ENCODE measurements around the gene TECTB.

The TECTB gene

DNA sequence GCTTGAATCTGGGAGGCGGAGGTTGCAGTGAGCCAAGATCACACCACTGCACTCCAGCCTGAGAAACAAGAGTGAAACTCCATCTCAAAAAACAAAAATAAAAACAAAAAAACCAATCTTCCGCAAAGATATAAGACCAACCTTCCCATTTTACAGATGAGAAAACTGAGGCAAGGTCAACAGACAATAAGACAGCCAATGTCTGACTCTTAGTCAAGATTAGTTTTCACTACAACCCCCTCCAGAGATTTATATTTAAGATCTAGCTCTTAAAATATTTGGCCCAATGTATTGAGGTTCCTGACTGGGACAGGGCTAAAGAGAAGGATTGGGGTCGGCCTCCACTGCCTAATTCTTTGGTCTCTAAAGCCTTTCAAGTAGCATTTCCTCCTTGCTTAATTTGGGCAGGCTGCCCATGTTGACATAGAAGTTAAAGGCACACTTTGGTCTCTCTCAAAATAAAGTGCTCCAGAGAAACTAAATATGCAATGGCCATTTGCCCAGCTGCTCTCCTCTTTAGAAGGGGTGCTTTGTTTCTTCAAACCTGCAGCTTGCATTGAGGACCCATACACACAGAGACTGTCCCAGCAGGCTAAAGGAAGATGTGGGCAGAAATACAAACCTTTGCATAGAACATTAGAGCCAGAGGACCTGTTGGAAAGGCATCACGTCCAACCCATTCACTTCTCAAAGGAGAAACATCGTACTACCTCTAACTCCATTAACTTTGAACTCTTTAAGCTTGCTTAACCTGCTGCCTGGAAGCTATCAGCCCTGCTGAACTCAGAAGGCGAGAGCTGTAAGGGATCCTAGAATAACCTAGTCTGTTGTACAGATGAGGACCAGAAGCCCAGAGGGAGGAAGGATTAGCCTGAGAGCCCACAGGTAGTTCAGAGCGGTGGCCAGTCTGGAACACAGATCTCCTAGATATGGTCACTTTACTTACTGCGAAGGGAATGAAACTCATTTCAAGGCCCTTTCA, 3.9 kb downstream of the TECTB start:
- H3K4me3 ChIP-seq (IDR thresholded peaks at IDR 0.05; ENCODE audit: insufficient read depth, low read depth, low read length) = no peak overlapping the region
- H3K79me2 ChIP-seq (ENCODE audit: insufficient read depth, low read depth) = no peaks in the 10 kb centered on the region
- H2AFZ ChIP-seq (ENCODE audit: low read depth) = no peak overlapping the region
- H3K9ac ChIP-seq = no peak overlapping the region
- no peaks in the 10 kb centered on the region for H3K4me1 ChIP-seq (ENCODE audit: low read depth, poor library complexity, severe bottlenecking)
- H3K27me3 ChIP-seq (ENCODE audit: insufficient read depth, low read depth) = no peaks in the 10 kb centered on the region
- H3K4me2 ChIP-seq = no peak overlapping the region
- TF ChIP-seq, protein P1, sequence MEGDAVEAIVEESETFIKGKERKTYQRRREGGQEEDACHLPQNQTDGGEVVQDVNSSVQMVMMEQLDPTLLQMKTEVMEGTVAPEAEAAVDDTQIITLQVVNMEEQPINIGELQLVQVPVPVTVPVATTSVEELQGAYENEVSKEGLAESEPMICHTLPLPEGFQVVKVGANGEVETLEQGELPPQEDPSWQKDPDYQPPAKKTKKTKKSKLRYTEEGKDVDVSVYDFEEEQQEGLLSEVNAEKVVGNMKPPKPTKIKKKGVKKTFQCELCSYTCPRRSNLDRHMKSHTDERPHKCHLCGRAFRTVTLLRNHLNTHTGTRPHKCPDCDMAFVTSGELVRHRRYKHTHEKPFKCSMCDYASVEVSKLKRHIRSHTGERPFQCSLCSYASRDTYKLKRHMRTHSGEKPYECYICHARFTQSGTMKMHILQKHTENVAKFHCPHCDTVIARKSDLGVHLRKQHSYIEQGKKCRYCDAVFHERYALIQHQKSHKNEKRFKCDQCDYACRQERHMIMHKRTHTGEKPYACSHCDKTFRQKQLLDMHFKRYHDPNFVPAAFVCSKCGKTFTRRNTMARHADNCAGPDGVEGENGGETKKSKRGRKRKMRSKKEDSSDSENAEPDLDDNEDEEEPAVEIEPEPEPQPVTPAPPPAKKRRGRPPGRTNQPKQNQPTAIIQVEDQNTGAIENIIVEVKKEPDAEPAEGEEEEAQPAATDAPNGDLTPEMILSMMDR (conservative IDR thresholded peaks at IDR 0.05; ENCODE audit: low read depth, low read length) = no peak
- no peak overlapping the region for H3K27ac ChIP-seq
- no peaks in the 10 kb centered on the region for H3K36me3 ChIP-seq (ENCODE audit: insufficient read depth)
- H4K20me1 ChIP-seq (ENCODE audit: insufficient read depth) = no peaks in the 10 kb centered on the region

DNA sequence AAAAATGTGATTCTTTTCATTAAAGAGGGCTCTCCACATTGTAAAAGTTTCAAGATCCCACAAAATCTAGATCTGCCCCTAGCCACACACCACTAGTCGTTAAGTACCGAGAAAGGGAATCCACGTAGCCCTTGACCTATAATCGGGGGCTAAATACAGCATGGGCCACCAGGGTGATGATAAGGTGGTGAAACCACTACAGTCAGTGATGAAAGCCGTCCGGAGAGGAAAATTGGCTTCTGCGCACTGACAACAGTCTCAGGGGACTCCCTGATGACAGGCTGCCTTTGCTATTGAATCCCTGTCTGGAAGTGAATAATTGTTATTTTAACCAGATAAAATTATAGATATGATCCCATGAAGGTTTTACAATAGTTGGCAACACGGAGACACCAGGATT, 4.6 kb downstream of the TECTB start:
- H3K4me2 ChIP-seq = no peak overlapping the region
- H3K27ac ChIP-seq = no peak overlapping the region
- H4K20me1 ChIP-seq (ENCODE audit: insufficient read depth) = no peaks in the 10 kb centered on the region
- H3K4me1 ChIP-seq (ENCODE audit: low read depth, poor library complexity, severe bottlenecking) = no peaks in the 10 kb centered on the region
- no peaks in the 10 kb centered on the region for H3K36me3 ChIP-seq (ENCODE audit: insufficient read depth)
- H3K4me3 ChIP-seq (IDR thresholded peaks at IDR 0.05; ENCODE audit: insufficient read depth, low read depth, low read length) = no peak overlapping the region
- H3K27me3 ChIP-seq (ENCODE audit: insufficient read depth, low read depth) = no peaks in the 10 kb centered on the region
- TF ChIP-seq, protein P1 (conservative IDR thresholded peaks at IDR 0.05; ENCODE audit: low read depth, low read length) = no peak
- H3K9ac ChIP-seq = no peak overlapping the region
- no peaks in the 10 kb centered on the region for H3K79me2 ChIP-seq (ENCODE audit: insufficient read depth, low read depth)
- no peak overlapping the region for H2AFZ ChIP-seq (ENCODE audit: low read depth)

DNA sequence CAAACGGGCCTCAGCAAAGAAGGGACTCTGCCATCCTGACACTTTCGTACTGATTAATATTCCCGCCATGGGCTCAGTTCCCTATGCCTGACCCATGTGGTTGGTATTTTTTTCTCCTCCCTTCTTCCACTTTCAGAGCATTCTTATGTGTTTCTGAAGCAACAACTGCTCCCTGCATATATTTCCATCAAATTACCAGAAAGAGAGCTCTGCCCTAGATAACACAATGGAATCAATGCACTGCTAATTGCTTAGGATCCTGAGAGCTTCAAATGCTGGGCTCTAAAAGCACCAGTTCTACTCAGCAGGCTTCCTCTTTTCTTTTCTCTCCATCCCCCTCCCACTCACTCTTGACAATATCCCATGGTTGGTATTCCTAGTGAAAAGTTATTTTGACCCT, 5.3 kb downstream of the TECTB start:
- H3K27ac ChIP-seq = no peak overlapping the region
- H3K4me3 ChIP-seq (IDR thresholded peaks at IDR 0.05; ENCODE audit: insufficient read depth, low read depth, low read length) = no peak overlapping the region
- TF ChIP-seq, protein P1 (conservative IDR thresholded peaks at IDR 0.05; ENCODE audit: low read depth, low read length) = no peak
- H3K9ac ChIP-seq = no peak overlapping the region
- no peaks in the 10 kb centered on the region for H3K36me3 ChIP-seq (ENCODE audit: insufficient read depth)
- H3K4me1 ChIP-seq (ENCODE audit: low read depth, poor library complexity, severe bottlenecking) = no peaks in the 10 kb centered on the region
- H2AFZ ChIP-seq (ENCODE audit: low read depth) = no peak overlapping the region
- no peak overlapping the region for H3K4me2 ChIP-seq
- H4K20me1 ChIP-seq (ENCODE audit: insufficient read depth) = no peaks in the 10 kb centered on the region
- no peaks in the 10 kb centered on the region for H3K27me3 ChIP-seq (ENCODE audit: insufficient read depth, low read depth)
- H3K79me2 ChIP-seq (ENCODE audit: insufficient read depth, low read depth) = no peaks in the 10 kb centered on the region

DNA sequence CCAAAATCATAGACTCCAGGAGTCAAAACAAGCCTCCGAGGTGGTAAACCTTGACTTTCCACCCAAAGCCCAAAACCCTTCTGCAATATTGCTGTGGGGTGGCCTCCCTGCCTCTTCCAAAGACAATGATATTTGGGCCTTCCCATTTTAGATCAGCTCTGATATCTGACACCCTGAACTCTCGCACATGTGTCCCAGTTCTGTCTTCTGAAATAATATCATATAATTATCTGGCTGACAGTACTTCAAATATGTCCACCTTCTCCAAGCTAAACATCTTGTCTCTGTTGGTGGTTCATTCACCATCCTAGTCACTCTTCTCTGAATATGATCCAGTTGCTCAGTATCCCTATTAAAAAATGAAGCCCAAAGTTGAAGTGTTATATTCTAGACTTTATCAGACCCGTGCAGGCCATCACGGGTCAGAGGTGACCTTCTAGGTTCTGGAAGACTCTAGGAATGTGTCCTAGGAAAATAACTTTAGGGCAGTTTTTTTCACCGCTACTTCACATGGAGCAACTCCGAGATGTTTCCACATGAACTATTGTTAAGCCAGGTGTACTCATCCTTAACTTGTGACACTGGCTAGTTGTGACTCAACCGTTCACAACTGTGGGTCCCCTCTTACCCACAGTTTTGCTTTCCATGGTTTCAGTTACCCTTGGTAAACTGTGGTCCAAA, 6.3 kb downstream of the TECTB start:
- no peaks in the 10 kb centered on the region for H4K20me1 ChIP-seq (ENCODE audit: insufficient read depth)
- no peaks in the 10 kb centered on the region for H3K79me2 ChIP-seq (ENCODE audit: insufficient read depth, low read depth)
- TF ChIP-seq, protein P1 (conservative IDR thresholded peaks at IDR 0.05; ENCODE audit: low read depth, low read length) = no peak
- no peaks in the 10 kb centered on the region for H3K36me3 ChIP-seq (ENCODE audit: insufficient read depth)
- H3K4me3 ChIP-seq (IDR thresholded peaks at IDR 0.05; ENCODE audit: insufficient read depth, low read depth, low read length) = no peak overlapping the region
- no peaks in the 10 kb centered on the region for H3K4me1 ChIP-seq (ENCODE audit: low read depth, poor library complexity, severe bottlenecking)
- H3K4me2 ChIP-seq = no peak overlapping the region
- H2AFZ ChIP-seq (ENCODE audit: low read depth) = no peak overlapping the region
- H3K27me3 ChIP-seq (ENCODE audit: insufficient read depth, low read depth) = no peaks in the 10 kb centered on the region
- no peak overlapping the region for H3K27ac ChIP-seq
- no peak overlapping the region for H3K9ac ChIP-seq
